RWPE2 (cell line): ENCODE results near the gene SLC22A1.

Source experiments
- ATAC-seq: fragments of 200-7000 bp; cut with Tn5 transposase; 3 replicates; pipeline ENCODE4 v1.9.1; 2021; ENCODE audit warnings: low read depth
- DNase-seq: peaks from one replicate; pipeline ENCODE4 v3.0.0-alpha.2; 2020; ENCODE audit warnings: low spot score
- H3K27ac ChIP-seq: fragments of 450-650 bp; 2 replicates; pipeline ENCODE4 v1.5.1; 2017; ENCODE audit warnings: mild to moderate bottlenecking; ENCODE audit not compliant: poor library complexity, severe bottlenecking
- H3K27me3 ChIP-seq: fragments of 250-450 bp; sonication (Bioruptor Pico); 2 replicates; pipeline ENCODE4 v1.5.1; 2021; ENCODE audit warnings: mild to moderate bottlenecking, moderate library complexity; ENCODE audit not compliant: insufficient read depth, poor library complexity, severe bottlenecking
- H3K36me3 ChIP-seq: fragments of 250-450 bp; sonication (Bioruptor Pico); 2 replicates; pipeline ENCODE4 v1.5.1; 2020; ENCODE audit warnings: low read depth, mild to moderate bottlenecking, moderate library complexity
- H3K4me1 ChIP-seq: fragments of 250-450 bp; sonication (Bioruptor Pico); 2 replicates; pipeline ENCODE4 v1.5.1; 2021; ENCODE audit warnings: mild to moderate bottlenecking, moderate library complexity; ENCODE audit not compliant: insufficient read depth, poor library complexity, severe bottlenecking
- H3K4me3 ChIP-seq: fragments of 250-450 bp; sonication (Bioruptor Pico); 2 replicates; pipeline ENCODE4 v1.5.1; 2021; ENCODE audit warnings: mild to moderate bottlenecking, moderate library complexity; ENCODE audit not compliant: severe bottlenecking
- H3K9me3 ChIP-seq: fragments of 250-450 bp; sonication (Bioruptor Pico); 2 replicates; pipeline ENCODE4 v1.5.1; 2021; ENCODE audit warnings: mild to moderate bottlenecking, moderate library complexity; ENCODE audit not compliant: severe bottlenecking
- CTCF ChIP-seq: fragments of 450-650 bp; IDR thresholded peaks from one replicate; pipeline ENCODE4 v1.5.1; 2017; ENCODE audit warnings: mild to moderate bottlenecking, moderate library complexity; ENCODE audit not compliant: poor library complexity, severe bottlenecking

The SLC22A1 gene

GRCh38 chr6:160115421-160115820 lies 6.2 kb upstream of the SLC22A1 start:
- Histone ChIP-seq H3K27ac (no peak overlapping the region), H3K4me3 (no peak overlapping the region), H3K27me3 (no peaks in the 10 kb centered on the region), H3K4me1 (no peaks in the 10 kb centered on the region), H3K36me3 (no peaks in the 10 kb centered on the region), H3K9me3 (no peaks in the 10 kb centered on the region)
- DNase-seq (no peak), ATAC-seq (no peak)
- TF ChIP-seq CTCF = no peak

- Histone ChIP-seq H3K27ac (no peak overlapping the region), H3K4me1 (no peaks in the 10 kb centered on the region), H3K36me3 (no peaks in the 10 kb centered on the region), H3K9me3 (no peaks in the 10 kb centered on the region), H3K27me3 (no peaks in the 10 kb centered on the region), H3K4me3 (no peak overlapping the region)
- DNase-seq = no peak
- TF ChIP-seq CTCF = no peak
- no peak for ATAC-seq
Measured at GRCh38 chr6:160116411-160116810, 5.2 kb upstream of the SLC22A1 start.

GRCh38 chr6:160117137-160117536 lies 4.5 kb upstream of the SLC22A1 start:
- Histone ChIP-seq H3K27me3 (no peaks in the 10 kb centered on the region), H3K36me3 (no peaks in the 10 kb centered on the region), H3K4me3 (no peak overlapping the region), H3K27ac (no peak overlapping the region), H3K4me1 (no peaks in the 10 kb centered on the region), H3K9me3 (no peaks in the 10 kb centered on the region)
- TF ChIP-seq CTCF = no peak
- ATAC-seq (no peak), DNase-seq (no peak)

GRCh38 chr6:160118620-160119229 lies 2.9 kb upstream of the SLC22A1 start:
- ATAC-seq (no peak), DNase-seq (no peak)
- Histone ChIP-seq H3K36me3 (no peaks in the 10 kb centered on the region), H3K9me3 (no peaks in the 10 kb centered on the region), H3K4me3 (no peak overlapping the region), H3K27ac (no peak overlapping the region), H3K4me1 (no peaks in the 10 kb centered on the region), H3K27me3 (no peaks in the 10 kb centered on the region)
- TF ChIP-seq CTCF = no peak

- no peak for TF ChIP-seq CTCF
Measured at GRCh38 chr6:160120087-160120486, 1.5 kb upstream of the SLC22A1 start.

More at GRCh38 chr6:160120087-160120486, 1.5 kb upstream of the SLC22A1 start:
- Histone ChIP-seq H3K27ac (no peak overlapping the region), H3K4me1 (no peaks in the 10 kb centered on the region), H3K9me3 (no peaks in the 10 kb centered on the region), H3K4me3 (no peak overlapping the region), H3K36me3 (no peaks in the 10 kb centered on the region), H3K27me3 (no peaks in the 10 kb centered on the region)
- DNase-seq (no peak), ATAC-seq (no peak)
